Natural killer cell treated with Interleukin-12 subunit alpha and Interleukin-12 subunit beta and Interleukin-15 and Interleukin-18, amount 100 ng/mL, for 72 hours (primary cell): ENCODE results near the gene PLPP7. TPM values are rescaled to one million over a fixed set of nuclear protein-coding genes. Genes with fewer than 3 reads are reported as not detected.
"Not testable (repeated sequence)": the region's sequence is repeated elsewhere in the genome, so short reads cannot be mapped to it uniquely, and the experiment has no call there.

Source experiments
- ATAC-seq, 2 donors: fragments of 150-1000 bp; cut with Tn5 transposase in 1 of 2; sonication (Bioruptor Pico), chemical (Tn5 transposase) in 1 of 2; 2 replicates each; pipeline ENCODE4 v1.10.0; 2021
- DNase-seq: peaks from one replicate; pipeline ENCODE4 v3.0.0; 2022; ENCODE audit warnings: low spot score
- H3K27ac Mint-ChIP-seq, 2 donors: 1 replicate in 1 of 2; 2 replicates in 1 of 2; pipeline ENCODE4 v1.8.0; 2022; ENCODE audit warnings: mixed read lengths in 2 of 2, mild to moderate bottlenecking in 1 of 2, moderate library complexity in 1 of 2
- H3K27me3 Mint-ChIP-seq, 2 donors: 1 replicate in 1 of 2; 2 replicates in 1 of 2; pipeline ENCODE4 v1.8.0; 2022; ENCODE audit warnings: mixed read lengths in 2 of 2
- H3K36me3 Mint-ChIP-seq: one replicate; pipeline ENCODE4 v1.8.0; 2022; ENCODE audit warnings: mixed read lengths
- H3K4me1 Mint-ChIP-seq, 2 donors: 1 replicate in 1 of 2; 2 replicates in 1 of 2; pipeline ENCODE4 v1.8.0; 2022; ENCODE audit warnings: low read depth in 2 of 2, mixed read lengths in 2 of 2, mild to moderate bottlenecking in 1 of 2
- H3K4me3 Mint-ChIP-seq: one replicate; pipeline ENCODE4 v1.8.0; 2022; ENCODE audit warnings: mixed read lengths
- H3K9me3 Mint-ChIP-seq: 2 replicates; pipeline ENCODE4 v1.8.0; 2022; ENCODE audit warnings: mixed read lengths
- total RNA-seq, 2 donors: library from RNA; stranded (reverse); gene quantifications; one replicate each; pipeline ENCODE4 v1.2.3, GENCODE V29; 2022

PLPP7 gene
- total RNA-seq, 2 donors from 2014 or later: 0.74 TPM; not detected in 1

GRCh38 chr9:131356479-131356878 lies 67.0 kb downstream of the PLPP7 start:
- H3K36me3 Mint-ChIP-seq, ATAC-seq: not testable (repeated sequence)

GRCh38 chr9:131358556-131358955 lies 69.0 kb downstream of the PLPP7 start:
- Mint-ChIP-seq H3K27me3 (no peaks in the 10 kb centered on the region), H3K9me3 (no peaks in the 10 kb centered on the region), H3K36me3 (no peaks in the 10 kb centered on the region), H3K4me3 (no peak overlapping the region), H3K4me1 (peaks cover 0 to 8% of the 10 kb centered on the region in 2 donors), H3K27ac (no peak overlapping the region)
- no peak for ATAC-seq
- no peak for DNase-seq

More at GRCh38 chr9:131356479-131356878, 67.0 kb downstream of the PLPP7 start:
- not testable (repeated sequence) for DNase-seq, H3K4me3 Mint-ChIP-seq, H3K27me3 Mint-ChIP-seq, H3K4me1 Mint-ChIP-seq, H3K9me3 Mint-ChIP-seq, H3K27ac Mint-ChIP-seq

Other genes with a start within 250 kb of the PLPP7 start
- not detected for gene AIF1L, start 193.2 kb upstream of the PLPP7 start, total RNA-seq
- 100 to 1,000 TPM in 1 of 2 donors, 10 to 100 TPM in 1; 66.2 to 121 TPM for gene NUP214, start 164.1 kb upstream of the PLPP7 start, total RNA-seq
- 10 to 100 TPM; 46.2 to 53.3 TPM for gene FAM78A, start 13.2 kb upstream of the PLPP7 start, total RNA-seq
- 100 to 1,000 TPM; 122 to 246 TPM for gene PRRC2B, start 104.4 kb downstream of the PLPP7 start, total RNA-seq
- gene POMT1, start 213.2 kb downstream of the PLPP7 start, total RNA-seq: 10 to 100 TPM; 30.5 to 53.4 TPM
- gene UCK1, start 241.5 kb downstream of the PLPP7 start, total RNA-seq: 10 to 100 TPM; 24.9 to 37.4 TPM